Measurements from ENCODE around the gene HOXD8. TPM values are rescaled to one million over a fixed set of nuclear protein-coding genes. Genes with fewer than 3 reads are reported as not detected.

The HOXD8 gene
- total and polyA plus RNA-seq, 10 of the 15 experiments (the other 5 are each of a cell fraction or from before 2014, with no cell fraction given), result not detected

DNA sequence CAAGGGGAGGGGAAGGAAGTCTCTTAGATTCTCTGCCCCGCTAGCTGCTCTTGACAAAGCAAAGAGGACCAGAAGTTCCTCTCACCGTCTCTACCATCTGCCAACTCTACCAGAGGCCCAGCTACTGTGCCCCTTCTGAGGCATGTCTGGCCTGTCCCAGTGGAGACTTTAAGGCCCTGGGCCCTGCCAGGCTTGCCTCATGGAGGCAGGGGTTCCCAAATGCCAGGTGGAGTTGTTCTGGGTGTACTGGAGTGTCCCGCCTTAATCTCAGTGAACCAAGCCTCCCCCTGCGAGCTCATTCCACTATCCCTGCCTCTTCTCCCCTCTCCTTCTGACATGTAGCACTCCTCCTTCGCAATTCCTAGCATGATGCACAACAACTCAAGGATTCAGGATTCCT, 27.7 kb upstream of the HOXD8 start (continued):
- no peak for TF ChIP-seq IKZF1 (conservative IDR thresholded peaks at IDR 0.05)
- TF ChIP-seq NFXL1 (IDR thresholded peaks at IDR 0.05; ENCODE audit: borderline replicate concordance), result no peak
- no peak for TF ChIP-seq SUZ12 (IDR thresholded peaks at IDR 0.05; ENCODE audit: unreplicated experiment)
- no peak for TF ChIP-seq TARDBP (IDR thresholded peaks at IDR 0.05; ENCODE audit: borderline replicate concordance)

- POLR2A ChIA-PET, result no interaction called here
- TF ChIP-seq ZNF217 (IDR thresholded peaks at IDR 0.05), result no peak
- TF ChIP-seq E2F4 (IDR thresholded peaks at IDR 0.05; ENCODE audit: low read depth, low read length), result no peak
- TF ChIP-seq, protein P1, sequence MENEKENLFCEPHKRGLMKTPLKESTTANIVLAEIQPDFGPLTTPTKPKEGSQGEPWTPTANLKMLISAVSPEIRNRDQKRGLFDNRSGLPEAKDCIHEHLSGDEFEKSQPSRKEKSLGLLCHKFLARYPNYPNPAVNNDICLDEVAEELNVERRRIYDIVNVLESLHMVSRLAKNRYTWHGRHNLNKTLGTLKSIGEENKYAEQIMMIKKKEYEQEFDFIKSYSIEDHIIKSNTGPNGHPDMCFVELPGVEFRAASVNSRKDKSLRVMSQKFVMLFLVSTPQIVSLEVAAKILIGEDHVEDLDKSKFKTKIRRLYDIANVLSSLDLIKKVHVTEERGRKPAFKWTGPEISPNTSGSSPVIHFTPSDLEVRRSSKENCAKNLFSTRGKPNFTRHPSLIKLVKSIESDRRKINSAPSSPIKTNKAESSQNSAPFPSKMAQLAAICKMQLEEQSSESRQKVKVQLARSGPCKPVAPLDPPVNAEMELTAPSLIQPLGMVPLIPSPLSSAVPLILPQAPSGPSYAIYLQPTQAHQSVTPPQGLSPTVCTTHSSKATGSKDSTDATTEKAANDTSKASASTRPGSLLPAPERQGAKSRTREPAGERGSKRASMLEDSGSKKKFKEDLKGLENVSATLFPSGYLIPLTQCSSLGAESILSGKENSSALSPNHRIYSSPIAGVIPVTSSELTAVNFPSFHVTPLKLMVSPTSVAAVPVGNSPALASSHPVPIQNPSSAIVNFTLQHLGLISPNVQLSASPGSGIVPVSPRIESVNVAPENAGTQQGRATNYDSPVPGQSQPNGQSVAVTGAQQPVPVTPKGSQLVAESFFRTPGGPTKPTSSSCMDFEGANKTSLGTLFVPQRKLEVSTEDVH (IDR thresholded peaks at IDR 0.05; ENCODE audit: low read depth, partially characterized antibody), result no peak
- no peak for TF ChIP-seq HCFC1 (IDR thresholded peaks at IDR 0.05; ENCODE audit: low read length)
- Histone ChIP-seq H2AFZ (ENCODE audit: control insufficient read depth, low read depth, low read length) (no peak overlapping the region), H3K4me1 (ENCODE audit: control insufficient read depth, insufficient read depth, low read length) (no peaks in the 10 kb centered on the region), H3K9ac (ENCODE audit: control insufficient read depth, insufficient read depth, low read length) (no peak overlapping the region), H3K9me3 (replicated peaks; ENCODE audit: control insufficient read depth, insufficient read depth, low read length) (peaks cover 3% of the 10 kb centered on the region; the same call in 1 of the 3 replicates), H3K27me3 (replicated peaks in 1 of 2; ENCODE audit: control insufficient read depth in 2 of 2, insufficient read depth in 2 of 2, low read length in 1 of 2) (peaks cover 18 to 48% of the 10 kb centered on the region in 2 experiments), H4K20me1 (ENCODE audit: control insufficient read depth, insufficient read depth) (no peaks in the 10 kb centered on the region), H3K4me2 (ENCODE audit: control insufficient read depth, insufficient read depth) (no peak overlapping the region), H3K79me2 (ENCODE audit: control insufficient read depth, insufficient read depth, low read length) (no peaks in the 10 kb centered on the region), H3K36me3 (ENCODE audit: control insufficient read depth in 2 of 2, insufficient read depth in 2 of 2, low read length in 1 of 2) (no peaks in the 10 kb centered on the region), H3K27ac (ENCODE audit: control insufficient read depth, insufficient read depth) (no peak overlapping the region), H3K4me3 (no peak overlapping the region)
- BruUV-seq (replicated peaks), result no TSS peak
- in situ Hi-C loops (cut with MboI) (no loop called here), intact Hi-C loops (cut with micrococcal nuclease; ENCODE audit: unreplicated experiment) (no loop called here)
- FAIRE-seq, result no peak
- no peak for ATAC-seq
- CTCF ChIA-PET, result interaction anchor here (1.0 to 2.6 kb wide), 5 partner anchors 8 to 412 kb away, joined by 3 to 11 read pairs (median 3); no protein-coding TSS in a partner anchor
- DNase-seq (ENCODE audit: low read depth, low spot score), result no peak
- SMC1A ChIA-PET (ENCODE audit: uncharacterized antibody, unreplicated experiment), result interaction anchor here (0.6 to 0.9 kb wide), 2 partner anchors 89 to 412 kb away, joined by 3 to 4 read pairs; no protein-coding TSS in a partner anchor
- WGBS (ENCODE audit: insufficient coverage, insufficient replicate concordance, low lambda C conversion rate, missing lambda C conversion rate), result 31% methylated on average over 7 of the region's 7 CpGs
- RAD21 ChIA-PET (ENCODE audit: unreplicated experiment), result no interaction called here
These were observed 27.1 kb upstream of the HOXD8 start for GRCh38 chr2:176102309-176102866.
